GM12878 (cell line): Measurements from ENCODE around the gene AFMID. TPM values are rescaled to one million over a fixed set of nuclear protein-coding genes. Genes with fewer than 3 reads are reported as not detected.

Source experiments
- BACH1 ChIP-seq: fragments of 450-650 bp; IDR thresholded peaks from 2 replicates; pipeline ENCODE4 v1.6.1; 2017; ENCODE audit warnings: mild to moderate bottlenecking, borderline replicate concordance
- BCL11A ChIP-seq: IDR thresholded peaks from 2 replicates; pipeline ENCODE4 v1.6.1; 2011; ENCODE audit warnings: low read depth, low read length
- ETV6 ChIP-seq, 2 experiments: fragments of 450-650 bp in 1 of 2; IDR thresholded peaks in 1 of 2; conservative IDR thresholded peaks in 1 of 2; 2 replicates each; pipeline ENCODE4 v1.6.1; 2014; ENCODE audit warnings: antibody characterized with exemption in 1 of 2, borderline replicate concordance in 1 of 2, low read depth in 1 of 2, mild to moderate bottlenecking in 1 of 2, moderate library complexity in 1 of 2
- FOXK2 ChIP-seq: fragments of 450-650 bp; IDR thresholded peaks from 2 replicates; pipeline ENCODE4 v1.6.1; 2017; ENCODE audit warnings: mild to moderate bottlenecking, moderate library complexity
- GABPA ChIP-seq: IDR thresholded peaks from 2 replicates; pipeline ENCODE4 v1.6.1; 2014; ENCODE audit warnings: antibody characterized with exemption, low read depth, mild to moderate bottlenecking, inconsistent platforms
- IKZF1 ChIP-seq: fragments of 450-650 bp; conservative IDR thresholded peaks from 2 replicates; pipeline ENCODE4 v1.6.1; 2017; ENCODE audit warnings: antibody characterized with exemption, mild to moderate bottlenecking
- IRF4 ChIP-seq: IDR thresholded peaks from 2 replicates; pipeline ENCODE4 v1.6.1; 2011; ENCODE audit warnings: low read depth, low read length
- KAT2A ChIP-seq: conservative IDR thresholded peaks from 2 replicates; pipeline ENCODE4 v1.6.1; 2011; ENCODE audit warnings: low read depth, low read length; ENCODE audit not compliant: control insufficient read depth
- MTA2 ChIP-seq: fragments of 450-650 bp; IDR thresholded peaks from 2 replicates; pipeline ENCODE4 v1.6.1; 2016; ENCODE audit warnings: low read depth, mild to moderate bottlenecking, moderate library complexity
- MYC ChIP-seq: IDR thresholded peaks from 2 replicates; pipeline ENCODE4 v1.6.1; 2011; ENCODE audit warnings: mild to moderate bottlenecking, low read length, moderate library complexity, inconsistent platforms; ENCODE audit not compliant: insufficient read depth, insufficient replicate concordance, insufficient read length, severe bottlenecking
- NFXL1 ChIP-seq: fragments of 450-650 bp; IDR thresholded peaks from 2 replicates; pipeline ENCODE4 v1.6.1; 2017; ENCODE audit warnings: antibody characterized with exemption, mild to moderate bottlenecking, borderline replicate concordance
- SIN3A ChIP-seq: IDR thresholded peaks from 2 replicates; pipeline ENCODE4 v1.6.1; 2012; ENCODE audit warnings: low read depth, low read length, improper control_type of control experiment
- SMARCA5 ChIP-seq: fragments of 450-650 bp; IDR thresholded peaks from 2 replicates; pipeline ENCODE4 v1.6.1; 2017; ENCODE audit warnings: mild to moderate bottlenecking
- TCF7 ChIP-seq: IDR thresholded peaks from 2 replicates; pipeline ENCODE4 v1.6.1; 2014; ENCODE audit warnings: antibody characterized with exemption, borderline replicate concordance
- YBX1 ChIP-seq: fragments of 450-650 bp; IDR thresholded peaks from 2 replicates; pipeline ENCODE4 v1.6.1; 2016; ENCODE audit warnings: antibody characterized with exemption
- ZBED1 ChIP-seq: IDR thresholded peaks from 2 replicates; pipeline ENCODE4 v1.6.1; 2016; ENCODE audit warnings: borderline replicate concordance
- ZNF217 ChIP-seq: fragments of 450-650 bp; IDR thresholded peaks from 2 replicates; pipeline ENCODE4 v1.6.1; 2017; ENCODE audit warnings: antibody characterized with exemption, mild to moderate bottlenecking
- ZSCAN29 ChIP-seq: fragments of 450-650 bp; IDR thresholded peaks from 2 replicates; pipeline ENCODE4 v1.6.1; 2017; ENCODE audit warnings: mild to moderate bottlenecking, moderate library complexity
- polyA plus RNA-seq, 11 experiments: library from polyadenylated mRNA; depleted of rRNA in 4 of 11; unstranded in 6 of 11; stranded (reverse) in 5 of 11; fragments of >200 nt; fragmentation: Nextera tagmentation in 4 of 11; fragmentation: Illumina TruSeq in 1 of 11; extraction: Ambion mirVana in 4 of 11; extraction: Trizol in 1 of 11; gene quantifications; 1 replicate in 1 of 11; 2 replicates in 10 of 11; pipeline versions ENCODE4 v1.2.1 to v1.2.3, GENCODE V29; 2011 to 2016; ENCODE audit warnings: inconsistent platforms in 2 of 11, missing spikeins in 2 of 11, low read depth in 1 of 11
- total RNA-seq, 4 experiments: library from RNA; depleted of rRNA in 3 of 4; stranded (reverse); fragments of >200 nt in 3 of 4; fragmentation: Illumina TruSeq in 1 of 4; extraction: Trizol in 1 of 4; gene quantifications; 2 replicates each; pipeline versions ENCODE4 v1.2.1 to v1.2.3, GENCODE V29; 2013 to 2021
- TF ChIP-seq, protein P1 (sequence below): fragments of 450-650 bp; IDR thresholded peaks from 2 replicates; pipeline ENCODE4 v1.6.1; 2017; ENCODE audit warnings: mild to moderate bottlenecking, moderate library complexity
- TF ChIP-seq, protein P2 (sequence below): IDR thresholded peaks from 2 replicates; pipeline ENCODE4 v1.6.1; 2012; ENCODE audit warnings: low read depth, low read length, improper control_type of control experiment
- TF ChIP-seq, protein P3 (sequence below): fragments of 150-350 bp; IDR thresholded peaks from 2 replicates; pipeline ENCODE4 v1.6.1; 2016; ENCODE audit warnings: low read depth, low read length

AFMID gene
- total and polyA plus RNA-seq, 10 of the 15 experiments (the other 5 are each of a cell fraction or from before 2014, with no cell fraction given) = 36.1 to 98.8 (median 51.6) TPM

DNA sequence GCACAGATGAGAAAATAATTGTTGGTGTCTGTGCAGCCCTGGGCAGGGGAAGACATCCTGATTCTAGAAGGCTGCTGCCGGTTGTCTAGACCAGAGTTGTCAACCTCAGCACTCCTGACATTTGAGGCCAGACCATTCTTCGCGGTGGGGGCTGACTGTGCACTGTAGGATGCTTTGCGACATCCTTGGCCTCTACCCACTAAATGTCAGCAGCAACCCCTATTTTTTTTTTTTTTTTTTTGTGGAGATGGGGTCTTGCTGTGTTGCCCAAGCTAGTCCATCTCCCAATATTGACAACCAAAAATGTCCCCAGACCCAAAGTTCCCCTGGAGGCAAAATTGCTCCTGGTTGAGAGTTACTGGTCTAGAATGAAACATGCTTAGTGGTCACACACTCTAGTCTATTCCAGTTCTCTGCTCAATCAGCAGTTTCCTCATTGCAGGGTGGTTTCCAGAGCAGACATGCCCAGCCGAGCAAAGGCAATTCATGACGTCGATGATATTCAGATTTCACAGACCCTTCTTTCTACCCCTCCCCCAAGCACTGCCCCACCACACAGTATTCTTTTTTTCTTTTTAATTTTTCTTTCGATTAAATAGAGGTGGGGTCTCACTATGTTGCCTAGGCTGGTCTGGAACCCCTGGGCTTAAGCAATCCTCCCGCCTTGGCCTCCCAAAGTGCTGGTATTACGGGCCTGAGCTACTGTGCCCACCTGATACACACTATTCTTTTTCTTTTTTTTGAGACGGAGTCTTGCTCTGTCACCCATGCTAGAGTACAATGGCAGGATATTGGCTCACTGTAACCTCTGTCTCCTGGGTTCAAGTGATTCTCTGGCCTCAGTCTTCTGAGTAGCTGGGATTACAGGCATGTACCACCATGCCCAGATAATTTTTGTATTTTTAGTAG is 32.0 kb upstream of the AFMID start (continued):
- TF ChIP-seq, protein P1, sequence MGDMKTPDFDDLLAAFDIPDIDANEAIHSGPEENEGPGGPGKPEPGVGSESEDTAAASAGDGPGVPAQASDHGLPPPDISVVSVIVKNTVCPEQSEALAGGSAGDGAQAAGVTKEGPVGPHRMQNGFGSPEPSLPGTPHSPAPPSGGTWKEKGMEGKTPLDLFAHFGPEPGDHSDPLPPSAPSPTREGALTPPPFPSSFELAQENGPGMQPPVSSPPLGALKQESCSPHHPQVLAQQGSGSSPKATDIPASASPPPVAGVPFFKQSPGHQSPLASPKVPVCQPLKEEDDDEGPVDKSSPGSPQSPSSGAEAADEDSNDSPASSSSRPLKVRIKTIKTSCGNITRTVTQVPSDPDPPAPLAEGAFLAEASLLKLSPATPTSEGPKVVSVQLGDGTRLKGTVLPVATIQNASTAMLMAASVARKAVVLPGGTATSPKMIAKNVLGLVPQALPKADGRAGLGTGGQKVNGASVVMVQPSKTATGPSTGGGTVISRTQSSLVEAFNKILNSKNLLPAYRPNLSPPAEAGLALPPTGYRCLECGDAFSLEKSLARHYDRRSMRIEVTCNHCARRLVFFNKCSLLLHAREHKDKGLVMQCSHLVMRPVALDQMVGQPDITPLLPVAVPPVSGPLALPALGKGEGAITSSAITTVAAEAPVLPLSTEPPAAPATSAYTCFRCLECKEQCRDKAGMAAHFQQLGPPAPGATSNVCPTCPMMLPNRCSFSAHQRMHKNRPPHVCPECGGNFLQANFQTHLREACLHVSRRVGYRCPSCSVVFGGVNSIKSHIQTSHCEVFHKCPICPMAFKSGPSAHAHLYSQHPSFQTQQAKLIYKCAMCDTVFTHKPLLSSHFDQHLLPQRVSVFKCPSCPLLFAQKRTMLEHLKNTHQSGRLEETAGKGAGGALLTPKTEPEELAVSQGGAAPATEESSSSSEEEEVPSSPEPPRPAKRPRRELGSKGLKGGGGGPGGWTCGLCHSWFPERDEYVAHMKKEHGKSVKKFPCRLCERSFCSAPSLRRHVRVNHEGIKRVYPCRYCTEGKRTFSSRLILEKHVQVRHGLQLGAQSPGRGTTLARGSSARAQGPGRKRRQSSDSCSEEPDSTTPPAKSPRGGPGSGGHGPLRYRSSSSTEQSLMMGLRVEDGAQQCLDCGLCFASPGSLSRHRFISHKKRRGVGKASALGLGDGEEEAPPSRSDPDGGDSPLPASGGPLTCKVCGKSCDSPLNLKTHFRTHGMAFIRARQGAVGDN = peak; percentile 86
- TF ChIP-seq IRF4 (no peak), FOXK2 (peak; percentile 97), SIN3A (no peak), TCF7 (no peak), MTA2 (peak; percentile 70; the same call in 1 of the 2 replicates), ETV6 (conservative IDR thresholded peaks at IDR 0.05 in 1 of 2, IDR thresholded peaks at IDR 0.05 in 1 of 2; ENCODE audit: borderline replicate concordance in 1 of 2, low read depth in 1 of 2) (peak in 1 of 2 experiments; percentile 43; a peak in 1 of 4 replicates), BACH1 (no peak), KAT2A (no peak), IKZF1 (peak; percentile 58), MYC (no peak), ZSCAN29 (no peak), ZNF217 (no peak), ZBED1 (peak; percentile 4; the same call in 1 of the 2 replicates), NFXL1 (no peak), YBX1 (0 out of 2 replicates have a peak, but pooled peaks have one; percentile 13), BCL11A (peak; percentile 54; the same call in 1 of the 2 replicates), SMARCA5 (no peak; the same call in 1 of the 2 replicates), GABPA (no peak)
- TF ChIP-seq, protein P2, sequence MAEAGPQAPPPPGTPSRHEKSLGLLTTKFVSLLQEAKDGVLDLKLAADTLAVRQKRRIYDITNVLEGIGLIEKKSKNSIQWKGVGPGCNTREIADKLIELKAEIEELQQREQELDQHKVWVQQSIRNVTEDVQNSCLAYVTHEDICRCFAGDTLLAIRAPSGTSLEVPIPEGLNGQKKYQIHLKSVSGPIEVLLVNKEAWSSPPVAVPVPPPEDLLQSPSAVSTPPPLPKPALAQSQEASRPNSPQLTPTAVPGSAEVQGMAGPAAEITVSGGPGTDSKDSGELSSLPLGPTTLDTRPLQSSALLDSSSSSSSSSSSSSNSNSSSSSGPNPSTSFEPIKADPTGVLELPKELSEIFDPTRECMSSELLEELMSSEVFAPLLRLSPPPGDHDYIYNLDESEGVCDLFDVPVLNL = no peak
- TF ChIP-seq, protein P3, sequence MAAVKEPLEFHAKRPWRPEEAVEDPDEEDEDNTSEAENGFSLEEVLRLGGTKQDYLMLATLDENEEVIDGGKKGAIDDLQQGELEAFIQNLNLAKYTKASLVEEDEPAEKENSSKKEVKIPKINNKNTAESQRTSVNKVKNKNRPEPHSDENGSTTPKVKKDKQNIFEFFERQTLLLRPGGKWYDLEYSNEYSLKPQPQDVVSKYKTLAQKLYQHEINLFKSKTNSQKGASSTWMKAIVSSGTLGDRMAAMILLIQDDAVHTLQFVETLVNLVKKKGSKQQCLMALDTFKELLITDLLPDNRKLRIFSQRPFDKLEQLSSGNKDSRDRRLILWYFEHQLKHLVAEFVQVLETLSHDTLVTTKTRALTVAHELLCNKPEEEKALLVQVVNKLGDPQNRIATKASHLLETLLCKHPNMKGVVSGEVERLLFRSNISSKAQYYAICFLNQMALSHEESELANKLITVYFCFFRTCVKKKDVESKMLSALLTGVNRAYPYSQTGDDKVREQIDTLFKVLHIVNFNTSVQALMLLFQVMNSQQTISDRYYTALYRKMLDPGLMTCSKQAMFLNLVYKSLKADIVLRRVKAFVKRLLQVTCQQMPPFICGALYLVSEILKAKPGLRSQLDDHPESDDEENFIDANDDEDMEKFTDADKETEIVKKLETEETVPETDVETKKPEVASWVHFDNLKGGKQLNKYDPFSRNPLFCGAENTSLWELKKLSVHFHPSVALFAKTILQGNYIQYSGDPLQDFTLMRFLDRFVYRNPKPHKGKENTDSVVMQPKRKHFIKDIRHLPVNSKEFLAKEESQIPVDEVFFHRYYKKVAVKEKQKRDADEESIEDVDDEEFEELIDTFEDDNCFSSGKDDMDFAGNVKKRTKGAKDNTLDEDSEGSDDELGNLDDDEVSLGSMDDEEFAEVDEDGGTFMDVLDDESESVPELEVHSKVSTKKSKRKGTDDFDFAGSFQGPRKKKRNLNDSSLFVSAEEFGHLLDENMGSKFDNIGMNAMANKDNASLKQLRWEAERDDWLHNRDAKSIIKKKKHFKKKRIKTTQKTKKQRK = no peak
